ENCODE results near the gene SCAI.
"Not testable (repeated sequence)": the region's sequence is repeated elsewhere in the genome, so short reads cannot be mapped to it uniquely, and the experiment has no call there.

Gene SCAI

GRCh38 chr9:125150349-125151245 is 7.3 kb upstream of the SCAI start:
- DNase-seq (ENCODE audit: low read depth, low spot score) = no peak

- DNase-seq (ENCODE audit: low read depth, low spot score) = no peak
Measured at GRCh38 chr9:125147401-125147951, 4.1 kb upstream of the SCAI start.

DNA sequence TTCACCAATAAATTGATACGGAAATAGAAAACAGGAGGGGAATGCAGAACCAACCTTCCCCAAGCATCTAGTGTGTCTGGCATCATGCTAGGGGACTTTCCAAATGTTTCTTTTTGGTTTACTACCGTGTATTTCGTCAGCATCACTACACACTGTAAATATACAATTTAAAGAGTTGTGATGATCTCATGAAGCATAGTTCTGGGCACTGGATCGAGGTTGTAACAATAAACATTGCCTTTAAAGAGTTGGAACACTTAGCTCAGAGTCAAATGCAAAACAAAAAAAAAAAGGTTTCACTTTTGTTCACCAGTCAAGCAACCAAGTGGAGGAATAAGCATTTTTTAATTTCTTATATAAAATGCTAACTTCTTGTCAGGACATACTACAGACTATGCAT is 2.9 kb upstream of the SCAI start:
- no peak for DNase-seq (ENCODE audit: low read depth, low spot score)

- DNase-seq (ENCODE audit: low read depth, low spot score) = no peak
Measured at GRCh38 chr9:125145425-125145824, 2.1 kb upstream of the SCAI start.

GRCh38 chr9:125142560-125143376 is 560 bp downstream of the SCAI start:
- DNase-seq (ENCODE audit: low read depth, low spot score) = no peak

- no peak for DNase-seq (ENCODE audit: low read depth, low spot score)
Measured at GRCh38 chr9:125141751-125142150, 1.6 kb downstream of the SCAI start.

DNA sequence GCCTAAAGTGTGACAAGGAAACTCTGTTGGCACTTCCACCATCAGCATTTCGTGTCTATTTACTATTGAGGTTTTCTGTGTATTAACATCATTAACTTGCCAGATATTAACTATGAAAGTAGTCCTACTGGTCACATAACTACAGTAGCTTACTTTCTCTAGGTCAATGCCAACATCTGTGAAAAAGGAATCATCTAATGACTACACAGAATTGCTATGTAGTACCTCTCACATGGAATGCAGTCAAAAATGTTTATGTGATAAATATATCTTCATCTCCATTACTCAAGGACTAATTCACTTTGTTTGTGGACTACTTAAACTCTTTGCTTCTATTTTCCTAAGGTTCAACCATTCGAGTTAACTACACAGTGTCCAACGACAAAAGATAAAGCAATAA is 2.1 kb downstream of the SCAI start:
- DNase-seq (ENCODE audit: low read depth, low spot score) = no peak

- DNase-seq (ENCODE audit: low read depth, low spot score) = no peak
Measured at GRCh38 chr9:125140576-125140975, 2.8 kb downstream of the SCAI start.

GRCh38 chr9:125137200-125137599 is 6.1 kb downstream of the SCAI start:
- no peak for DNase-seq (ENCODE audit: low read depth, low spot score)

GRCh38 chr9:125134976-125135375 is 8.4 kb downstream of the SCAI start:
- DNase-seq (ENCODE audit: low read depth, low spot score) = no peak

GRCh38 chr9:125133403-125134329 is 9.7 kb downstream of the SCAI start:
- DNase-seq (ENCODE audit: low read depth, low spot score) = no peak

DNA sequence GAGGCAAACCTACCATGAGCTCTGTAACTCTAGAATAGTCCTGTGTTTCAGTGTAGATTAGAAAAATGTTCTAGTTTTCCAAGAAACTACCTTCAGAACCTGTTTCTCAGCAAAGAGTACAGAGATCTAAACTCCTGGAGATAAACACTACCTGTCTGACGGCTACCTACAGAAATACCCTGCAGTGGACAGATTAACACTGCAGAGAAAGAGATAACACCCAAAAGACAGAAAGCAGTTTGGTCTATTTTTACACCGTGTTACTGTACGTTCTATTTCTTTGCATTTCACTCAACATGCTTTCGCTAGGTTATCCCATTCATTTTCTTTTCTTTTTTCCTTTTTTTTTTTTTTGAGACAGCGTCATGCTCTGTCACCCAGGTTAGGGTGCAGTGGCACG is 11.6 kb downstream of the SCAI start:
- no peak for DNase-seq (ENCODE audit: low read depth, low spot score)

DNA sequence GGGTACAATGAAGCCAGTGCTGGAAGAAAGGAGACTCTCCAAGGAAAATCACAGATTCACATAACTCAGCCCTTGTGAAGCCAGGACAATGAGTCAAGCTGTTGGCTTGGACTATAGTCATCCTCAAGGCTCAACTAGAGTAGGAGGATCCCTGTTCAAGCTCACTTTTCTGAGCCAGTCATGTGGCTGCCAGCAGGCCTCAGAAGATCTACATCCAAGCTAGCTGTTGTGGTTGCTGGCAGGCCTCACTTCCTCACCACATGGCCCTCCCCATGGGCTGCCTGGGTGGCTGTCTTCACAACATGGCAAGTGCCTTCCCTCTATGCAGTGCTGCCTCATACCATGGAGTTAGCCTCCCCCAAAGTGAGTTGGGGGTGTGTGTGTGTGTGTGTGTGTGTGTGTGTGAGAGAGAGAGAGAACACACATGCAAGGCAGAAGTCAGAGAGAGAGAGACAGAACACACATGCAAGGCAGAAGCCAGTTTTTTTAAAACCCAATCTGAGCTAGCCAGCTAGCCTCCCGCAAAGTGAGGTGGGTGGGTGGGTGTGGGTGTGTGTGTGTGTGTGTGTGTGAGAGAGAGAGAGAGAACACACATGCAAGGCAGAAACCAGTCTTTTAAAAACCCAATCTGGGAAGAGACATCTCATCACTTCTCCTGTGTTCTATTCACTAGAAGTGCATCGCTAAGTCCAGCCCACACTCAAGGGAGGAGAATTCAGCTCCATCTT is 17.1 kb downstream of the SCAI start:
- DNase-seq (ENCODE audit: low read depth, low spot score) = no peak

- no peak for DNase-seq (ENCODE audit: low read depth, low spot score)
Measured at GRCh38 chr9:125125523-125125922, 17.8 kb downstream of the SCAI start.

- DNase-seq (ENCODE audit: low read depth, low spot score) = no peak
Measured at GRCh38 chr9:125121146-125121545, 22.2 kb downstream of the SCAI start.

GRCh38 chr9:125119643-125120286 is 23.6 kb downstream of the SCAI start:
- DNase-seq (ENCODE audit: low read depth, low spot score) = no peak

GRCh38 chr9:125118696-125119095 is 24.6 kb downstream of the SCAI start:
- not testable (repeated sequence) for DNase-seq (ENCODE audit: low read depth, low spot score)

DNA sequence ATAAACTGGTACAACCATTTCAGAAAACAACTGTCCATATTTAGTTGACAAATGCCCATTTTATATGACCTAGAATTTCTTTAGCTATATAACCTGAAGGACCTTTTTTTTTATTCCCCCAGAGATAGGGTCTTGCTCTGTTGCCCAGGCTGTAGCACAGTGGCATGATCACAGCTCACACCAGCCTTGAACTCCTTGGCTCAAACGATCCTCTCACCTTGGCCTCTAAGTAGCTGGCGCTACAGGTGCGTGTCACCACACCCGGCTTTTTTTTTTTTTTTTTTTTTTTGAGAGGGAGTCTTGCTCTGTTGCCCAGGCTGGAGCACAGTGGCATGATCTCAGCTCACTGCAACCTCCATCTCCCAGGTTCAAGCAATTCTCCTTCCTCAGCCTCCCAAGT is 28.8 kb downstream of the SCAI start:
- DNase-seq (ENCODE audit: low read depth, low spot score) = not testable (repeated sequence)

DNA sequence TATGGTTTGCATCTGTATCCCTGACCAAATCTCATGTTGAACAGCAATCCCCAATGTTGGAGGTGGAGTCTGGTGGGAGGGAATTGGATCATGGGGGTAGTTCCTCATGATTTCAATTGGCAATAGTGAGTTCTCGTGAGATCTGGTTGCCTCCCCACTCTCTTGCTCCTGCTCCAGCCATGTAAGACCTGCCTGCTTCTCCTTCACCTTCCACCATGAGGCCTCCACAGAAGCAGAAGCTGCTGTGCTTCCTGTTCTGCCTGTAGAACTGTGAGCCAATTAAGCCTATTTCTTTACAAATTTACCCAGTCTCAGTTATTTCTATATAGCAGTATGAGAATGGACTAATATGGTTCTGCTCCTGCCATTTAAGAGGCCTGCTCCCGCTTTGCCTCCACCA is 32.9 kb downstream of the SCAI start:
- DNase-seq (ENCODE audit: low read depth, low spot score) = no peak

DNA sequence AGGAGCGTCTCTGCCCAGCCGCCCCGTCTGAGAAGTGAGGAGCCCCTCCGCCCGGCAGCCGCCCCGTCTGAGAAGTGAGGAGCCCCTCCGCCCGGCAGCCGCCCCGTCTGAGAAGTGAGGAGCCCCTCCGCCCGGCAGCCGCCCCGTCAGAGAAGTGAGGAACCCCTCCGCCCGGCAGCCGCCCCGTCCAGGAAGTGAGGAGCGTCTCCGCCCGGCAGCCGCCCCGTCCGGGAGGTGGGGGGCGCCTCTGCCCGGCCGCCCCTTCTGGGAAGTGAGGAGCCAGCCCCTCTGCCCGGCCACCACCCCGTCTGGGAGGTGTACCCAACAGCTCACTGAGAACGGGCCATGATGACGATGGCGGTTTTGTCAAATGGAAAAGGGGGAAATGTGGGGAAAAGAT is 34.8 kb downstream of the SCAI start:
- not testable (repeated sequence) for DNase-seq (ENCODE audit: low read depth, low spot score)
